ENCODE data around the gene ELMO3.
A peak's percentile ranks its signal among the peaks of the same experiment; 100 is the strongest.

The ELMO3 gene

DNA sequence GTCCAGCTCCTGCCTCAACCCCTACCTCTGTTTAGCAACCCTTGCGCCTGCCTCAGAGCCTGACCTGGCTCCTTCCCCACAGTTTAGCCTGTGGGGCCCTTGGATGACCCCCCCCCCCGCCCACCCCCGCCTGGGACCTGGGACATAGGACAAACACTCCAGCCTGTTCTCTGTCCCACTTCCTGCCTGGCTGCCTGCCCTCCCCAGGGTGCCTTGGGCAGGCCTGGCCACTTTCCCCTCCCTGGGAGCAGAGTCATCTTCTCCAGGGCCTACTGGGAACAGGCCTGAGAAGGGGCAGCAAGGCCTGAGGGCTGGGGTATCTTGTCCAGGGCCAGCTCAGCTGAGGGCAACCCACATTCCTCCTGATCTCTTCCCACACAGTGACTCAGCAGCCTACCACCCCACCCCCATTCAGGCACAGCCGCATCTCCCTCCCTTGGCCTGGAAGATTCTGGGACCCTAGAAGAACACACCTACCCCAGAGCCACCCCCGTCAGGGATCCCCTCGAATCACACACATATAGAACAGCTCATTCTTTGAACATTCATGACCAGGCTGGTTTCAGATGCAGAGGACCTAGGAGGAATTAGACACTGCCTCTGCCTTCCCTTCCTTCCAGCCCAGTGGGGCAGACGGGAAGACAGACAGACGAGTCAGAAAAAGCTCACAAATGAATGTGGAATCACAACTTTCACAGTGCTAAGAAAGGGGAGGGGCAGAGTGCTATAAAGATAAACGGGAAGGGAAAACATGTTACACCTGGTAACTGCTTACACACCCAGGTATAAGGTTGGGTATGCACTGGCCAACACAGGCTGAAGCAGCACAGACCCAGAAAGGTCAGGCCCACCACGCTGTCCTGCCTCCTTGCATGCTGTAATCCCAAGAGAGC is 42.3 kb downstream of the ELMO3 start:
- DNase-seq (ENCODE audit: low read depth in 2 of 2), result no peak

DNA sequence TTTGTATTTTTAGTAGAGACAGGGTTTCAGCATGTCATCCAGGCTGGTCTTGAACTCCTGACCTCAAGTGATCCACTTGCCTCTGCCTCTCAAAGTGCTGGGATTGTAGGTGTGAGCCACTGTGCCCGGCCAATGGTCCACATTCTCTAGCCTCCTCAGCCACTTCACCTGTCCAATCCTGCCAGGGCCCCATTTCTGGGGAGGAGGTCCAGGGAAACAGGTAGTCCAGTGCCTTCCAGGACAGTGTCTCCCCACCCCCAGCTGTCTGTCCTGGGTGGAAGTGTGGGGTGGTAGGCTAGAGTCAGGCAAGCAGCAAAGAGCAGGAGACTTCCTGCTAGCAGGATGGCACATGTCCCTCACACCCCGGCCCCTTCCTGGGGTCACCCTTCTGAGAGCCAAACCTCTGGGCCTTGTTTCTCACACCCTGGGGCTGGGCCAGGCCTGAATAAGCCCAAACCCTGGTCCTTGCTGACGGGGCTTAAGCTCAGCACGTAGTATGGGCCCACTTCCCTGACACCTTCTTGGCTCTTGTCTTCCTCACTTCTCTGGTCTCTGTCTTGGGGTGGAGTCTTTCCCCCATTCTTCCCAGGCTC is 43.3 kb downstream of the ELMO3 start:
- DNase-seq (ENCODE audit: low read depth in 2 of 2), result no peak

DNA sequence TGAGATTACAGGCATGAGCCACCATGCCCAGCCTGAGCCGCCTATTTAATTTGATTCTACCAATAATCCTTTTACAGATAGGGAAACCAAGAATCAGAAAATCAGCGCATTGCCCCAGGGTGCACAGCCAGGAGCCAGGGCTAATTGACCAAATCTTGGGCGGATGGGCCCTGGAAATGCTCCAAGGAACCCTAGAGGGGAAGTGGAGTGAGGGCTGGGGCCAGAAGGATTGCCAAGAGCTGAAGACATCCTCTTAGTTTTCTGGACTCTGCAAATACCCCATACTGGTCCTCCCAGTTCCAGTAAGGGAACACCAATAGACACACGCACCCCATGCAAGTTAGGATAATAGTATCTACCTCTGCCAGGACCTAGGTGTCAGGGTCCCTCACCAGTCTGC is 44.5 kb downstream of the ELMO3 start:
- DNase-seq (ENCODE audit: low read depth in 2 of 2), result no peak

DNA sequence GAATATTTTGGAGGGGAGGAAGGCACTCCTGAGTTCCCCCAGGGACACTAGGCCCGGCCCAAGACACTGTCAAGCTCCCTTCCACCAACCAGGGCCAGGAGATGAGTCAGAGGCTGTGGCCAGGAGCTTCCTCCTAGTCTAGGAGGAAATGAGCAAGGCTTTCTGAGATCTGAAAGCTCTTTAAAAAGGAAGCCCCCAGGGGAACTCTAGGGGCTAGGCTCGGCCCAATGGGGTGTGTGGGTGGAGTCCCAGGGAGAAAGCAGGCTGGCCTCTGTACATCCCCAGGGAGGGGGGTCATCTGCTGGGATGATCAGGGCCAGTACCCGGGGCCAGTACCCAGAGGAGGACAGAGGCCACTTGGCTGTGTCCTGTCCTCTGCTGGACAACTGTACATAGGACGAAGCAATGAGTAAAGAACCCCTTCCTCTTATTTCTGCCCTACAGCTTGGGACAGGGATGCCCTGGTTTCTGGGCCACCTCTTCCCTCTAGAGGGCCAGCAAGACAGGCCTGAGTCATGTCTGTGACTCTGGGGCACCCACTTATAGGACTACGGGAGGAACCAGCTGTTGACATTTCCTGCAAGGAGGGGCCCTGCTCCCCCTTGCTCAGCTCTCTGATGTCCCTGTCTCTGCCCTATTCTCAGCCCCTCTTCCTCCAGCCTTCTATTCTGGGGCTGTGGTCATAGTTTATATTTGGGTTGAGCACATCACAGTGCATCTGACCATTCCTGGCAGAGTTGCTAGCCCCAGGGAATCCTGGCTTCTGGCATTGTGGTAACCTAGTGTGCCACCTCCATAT is 45.7 kb downstream of the ELMO3 start:
- DNase-seq (ENCODE audit: low read depth in 2 of 2), result peak; percentile 48 to 52

DNA sequence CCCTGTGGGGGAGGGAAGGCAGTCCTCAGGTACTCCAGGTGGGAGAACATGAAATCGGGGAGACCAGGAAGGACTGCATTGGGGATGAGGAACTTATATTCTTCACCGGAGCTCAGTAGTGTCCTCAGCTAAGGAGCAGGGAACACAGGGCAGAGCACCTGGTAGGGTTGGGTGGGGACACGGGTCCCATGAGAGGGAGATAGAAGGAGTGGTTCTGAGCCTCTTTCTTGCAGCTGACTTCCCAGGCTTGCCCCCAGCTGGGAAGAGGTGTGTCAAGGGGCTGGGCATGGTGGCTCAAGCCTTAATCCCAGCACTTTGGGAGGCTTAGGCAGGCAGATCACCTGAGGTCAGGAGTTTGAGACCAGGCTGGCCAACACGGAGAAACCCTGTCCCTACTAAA is 46.3 kb downstream of the ELMO3 start:
- no peak for DNase-seq (ENCODE audit: low read depth in 2 of 2)

DNA sequence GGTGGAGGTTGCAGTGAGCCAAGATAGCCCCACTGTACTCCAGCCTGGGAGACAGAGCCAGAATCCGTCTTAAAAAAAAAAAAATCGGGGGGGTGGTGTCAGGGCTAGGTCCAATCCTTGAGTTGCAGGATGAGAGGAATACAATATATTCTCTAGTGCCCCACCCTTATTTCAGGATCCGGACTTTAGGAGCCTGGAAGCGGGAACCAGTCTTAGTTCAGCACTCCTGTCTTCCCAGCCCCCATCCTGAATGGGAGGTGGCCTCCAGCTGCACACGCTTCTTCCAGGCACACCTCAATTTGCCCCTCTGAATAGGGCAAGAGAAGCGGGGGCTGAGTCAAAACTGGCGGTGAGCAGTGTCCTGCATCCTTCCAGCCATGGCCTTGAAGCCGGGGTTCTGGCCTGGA is 46.7 kb downstream of the ELMO3 start:
- DNase-seq (ENCODE audit: low read depth in 2 of 2), result no peak

DNA sequence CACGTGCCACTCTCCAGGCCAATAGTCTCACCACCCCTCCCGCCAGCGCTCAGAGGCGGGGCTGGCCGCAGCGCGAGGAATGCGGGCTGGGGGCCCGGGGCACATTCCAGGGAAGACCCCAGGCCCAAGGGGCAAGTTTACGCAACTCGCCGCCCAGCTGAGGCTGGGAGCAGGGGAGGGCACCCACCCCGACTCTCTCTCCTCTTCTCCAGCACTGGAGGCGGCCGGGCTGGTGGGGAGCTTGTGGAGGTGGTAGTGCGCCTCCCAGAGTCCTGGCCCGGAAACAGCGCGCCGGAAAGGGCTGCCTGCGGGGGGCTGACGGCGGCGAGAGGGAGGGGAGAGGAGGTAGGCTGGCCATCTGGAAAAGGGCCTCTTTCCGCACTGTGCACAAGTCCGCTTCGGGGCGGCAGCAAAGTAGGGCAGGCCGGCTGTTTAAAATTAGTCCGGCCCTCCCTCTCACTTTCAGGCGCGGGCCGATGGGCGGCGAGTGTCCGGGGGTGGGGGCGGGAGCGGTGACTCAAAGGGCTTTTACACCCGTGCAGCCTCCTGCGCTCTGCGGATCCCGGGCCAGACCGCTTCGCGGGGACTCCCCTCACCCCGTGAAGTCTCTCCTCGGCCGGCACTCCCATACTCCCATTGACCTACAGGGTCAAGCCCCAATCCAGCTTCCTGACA is 47.3 kb downstream of the ELMO3 start:
- DNase-seq (ENCODE audit: low read depth in 2 of 2), result no peak

DNA sequence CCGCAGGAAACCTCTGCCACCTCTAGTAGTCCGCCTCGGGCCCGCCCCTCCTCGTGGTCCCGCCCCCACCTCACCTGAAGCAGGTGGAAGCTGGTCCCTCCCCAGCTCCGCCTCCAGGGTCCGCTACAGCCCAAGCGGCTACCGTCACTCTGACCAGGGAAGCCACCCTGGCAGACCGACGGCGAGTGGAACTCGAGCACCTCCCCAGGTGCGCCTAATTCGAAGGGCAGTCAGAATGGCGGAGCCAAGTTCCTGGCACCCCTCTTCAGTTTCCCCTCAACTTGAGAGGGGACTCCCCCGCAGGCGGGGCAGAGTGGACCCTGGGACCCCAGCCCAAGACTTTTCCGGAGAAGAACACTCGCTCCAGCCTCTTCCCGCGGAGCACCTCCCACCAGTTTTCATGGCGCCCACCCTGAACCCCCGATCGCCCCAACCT is 47.8 kb downstream of the ELMO3 start:
- peak in 1 of 2 donors; percentile 29 for DNase-seq (ENCODE audit: low read depth in 2 of 2)

DNA sequence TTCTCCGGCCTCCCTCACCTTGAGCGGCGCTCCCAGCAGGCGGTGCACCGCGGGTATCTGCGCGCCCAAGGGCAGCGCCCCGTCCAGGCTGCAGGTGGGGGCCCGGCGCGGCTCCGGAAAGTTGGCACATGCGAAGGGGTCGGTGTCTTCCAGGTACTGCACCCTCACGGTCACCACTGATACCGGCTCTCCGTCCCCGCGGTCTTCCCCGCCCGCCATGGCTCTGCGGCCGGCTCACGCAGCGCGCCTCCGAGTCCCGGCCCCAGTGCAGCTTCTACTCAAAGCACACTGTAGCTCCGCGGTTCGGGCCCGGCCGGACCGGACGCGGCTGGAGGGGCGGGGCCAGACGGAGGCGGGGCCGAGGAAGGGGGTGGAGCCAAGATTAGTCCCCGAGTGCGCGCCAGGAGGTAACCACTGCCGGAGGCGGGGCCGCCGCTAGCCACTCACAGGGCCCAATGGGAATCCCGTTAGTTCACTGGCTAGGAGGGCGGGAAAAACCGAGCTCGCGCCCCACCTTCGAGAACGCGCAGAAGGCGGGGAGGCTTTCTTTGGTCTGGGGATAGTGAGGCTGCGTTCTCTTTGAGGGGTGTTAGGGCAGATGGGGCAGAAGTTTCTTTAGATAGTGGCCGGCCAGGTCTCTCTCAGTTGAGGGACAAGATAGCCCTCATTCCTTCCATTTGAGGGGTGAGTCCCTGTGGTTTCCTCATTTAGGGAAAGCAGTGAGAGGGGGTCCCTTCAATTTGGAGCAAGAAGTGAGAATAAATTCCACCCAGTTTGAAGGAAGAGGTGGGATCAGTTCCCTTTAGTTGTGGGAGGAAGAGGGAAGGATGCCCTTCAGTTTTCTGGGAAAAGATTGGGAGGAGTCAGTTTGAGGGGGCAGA is 48.5 kb downstream of the ELMO3 start, which contains the start of gene FHOD1:
TSS of gene FHOD1 (minus strand) at position 290 of the 881 bp plus-strand sequence. CDS start at position 219, 71 bp downstream.
- DNase-seq (ENCODE audit: low read depth in 2 of 2), result peak; percentile 87 to 96

DNA sequence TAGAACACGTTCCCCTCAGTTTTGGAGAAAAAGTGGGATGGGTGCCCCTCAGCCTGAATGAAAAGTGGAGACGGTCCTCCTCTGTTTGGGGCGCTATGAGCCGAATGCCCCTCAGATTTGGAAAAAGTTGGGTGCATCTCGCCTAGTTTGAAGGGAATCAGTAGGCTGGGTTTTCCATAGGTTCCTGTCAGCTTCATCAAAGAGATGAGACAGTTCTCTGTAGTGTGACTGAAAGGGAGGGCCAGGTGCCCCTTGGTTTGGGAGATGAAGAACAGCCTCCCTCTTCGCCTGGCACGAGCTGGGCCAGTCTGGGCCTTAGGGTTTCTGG is 49.1 kb downstream of the ELMO3 start:
- DNase-seq (ENCODE audit: low read depth in 2 of 2), result no peak

DNA sequence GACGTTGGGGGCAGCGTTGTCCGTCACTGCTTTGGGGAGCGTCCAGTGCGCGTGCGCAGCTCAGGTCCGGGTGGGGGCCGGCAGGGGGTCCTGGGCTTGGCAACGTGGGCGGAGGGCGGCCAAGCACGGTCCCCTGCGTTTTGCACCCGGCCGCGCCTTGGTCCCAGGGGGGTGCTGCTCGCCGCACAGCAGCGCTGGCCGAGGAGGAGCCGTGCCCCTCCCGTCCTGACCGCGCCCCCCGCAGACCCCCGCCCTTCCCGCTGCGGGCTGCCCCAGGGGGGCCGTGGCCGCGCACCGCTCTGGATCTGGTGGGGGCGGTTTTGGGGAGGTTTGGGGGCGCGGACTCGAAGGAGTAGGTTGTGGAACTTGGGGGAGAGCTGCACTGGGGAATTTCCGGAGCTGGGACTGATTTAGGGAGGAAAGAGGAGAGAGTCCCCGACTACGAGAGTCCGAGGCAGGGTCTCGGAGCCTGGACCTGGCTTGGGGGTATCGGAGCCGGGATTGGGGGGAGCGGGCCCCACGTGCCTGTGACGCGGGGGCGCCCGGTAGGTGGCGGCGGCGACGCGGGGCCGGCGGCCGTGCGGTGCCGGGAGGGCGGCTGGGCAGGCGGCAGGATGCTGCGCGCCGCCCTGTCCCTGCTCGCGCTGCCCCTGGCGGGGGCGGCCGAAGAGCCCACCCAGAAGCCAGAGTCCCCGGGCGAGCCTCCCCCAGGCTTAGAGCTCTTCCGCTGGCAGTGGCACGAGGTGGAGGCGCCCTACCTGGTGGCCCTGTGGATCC is 49.7 kb downstream of the ELMO3 start, which contains the start of gene SLC9A5:
TSS of gene SLC9A5 (plus strand) at position 579 of the 777 bp plus-strand sequence. CDS start at position 615, 36 bp downstream.
- no peak for DNase-seq (ENCODE audit: low read depth in 2 of 2)

DNA sequence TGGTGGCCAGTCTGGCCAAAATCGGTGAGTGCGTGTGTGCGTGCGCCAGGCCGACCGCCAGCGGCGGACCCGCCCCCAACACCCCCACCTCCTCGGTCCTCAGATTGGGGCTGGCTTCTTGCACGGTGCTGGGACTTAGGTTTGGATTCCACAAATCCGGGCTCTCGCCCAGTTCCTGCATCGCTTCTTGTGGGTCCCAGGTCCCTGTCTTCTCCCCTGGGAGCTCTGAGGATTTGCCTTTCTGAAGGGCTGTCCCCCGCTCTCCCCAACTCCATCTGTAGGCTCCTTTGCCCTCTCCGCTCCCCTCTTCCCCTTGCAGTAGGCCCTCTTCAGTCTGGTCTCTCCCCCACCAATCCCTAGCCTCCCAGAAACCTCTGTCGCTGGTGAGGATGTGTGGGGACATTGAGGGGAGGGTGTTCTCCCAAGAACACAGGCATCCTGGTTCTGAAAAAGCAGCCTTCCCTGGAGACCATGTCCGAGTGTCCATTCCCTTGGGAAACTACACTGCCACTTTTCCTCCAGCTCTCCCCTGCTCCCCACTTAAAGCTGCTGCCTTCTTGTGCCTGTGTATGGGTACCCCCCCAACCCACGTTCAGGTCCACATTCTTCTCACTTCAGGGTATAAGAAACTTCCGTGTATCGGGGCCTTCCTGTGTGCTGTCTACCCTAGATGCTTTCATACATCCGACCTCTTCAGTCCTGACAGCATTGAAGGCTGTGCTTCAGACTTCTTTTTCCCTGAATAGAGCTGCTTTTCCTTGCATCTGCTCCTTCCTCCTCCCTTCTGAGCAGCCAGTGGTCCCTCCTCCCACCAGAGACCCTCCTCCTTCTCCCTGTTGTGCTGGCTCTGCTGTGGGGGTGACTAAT is 50.5 kb downstream of the ELMO3 start:
- DNase-seq (ENCODE audit: low read depth in 2 of 2), result no peak

DNA sequence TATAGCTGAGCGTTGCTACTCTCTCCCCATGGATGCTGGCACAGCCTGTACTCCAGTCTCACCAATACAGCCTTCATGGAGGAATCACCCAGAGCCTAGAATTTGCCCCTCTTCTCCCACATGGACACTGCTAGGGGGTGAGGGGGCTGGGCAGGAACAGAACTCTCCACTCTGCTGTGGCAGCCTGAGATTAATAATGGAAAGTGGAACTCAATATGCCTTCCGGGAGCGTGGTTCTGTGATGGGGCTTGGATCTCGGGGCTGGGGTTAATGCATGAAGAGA is 51.1 kb downstream of the ELMO3 start:
- DNase-seq (ENCODE audit: low read depth in 2 of 2), result no peak

DNA sequence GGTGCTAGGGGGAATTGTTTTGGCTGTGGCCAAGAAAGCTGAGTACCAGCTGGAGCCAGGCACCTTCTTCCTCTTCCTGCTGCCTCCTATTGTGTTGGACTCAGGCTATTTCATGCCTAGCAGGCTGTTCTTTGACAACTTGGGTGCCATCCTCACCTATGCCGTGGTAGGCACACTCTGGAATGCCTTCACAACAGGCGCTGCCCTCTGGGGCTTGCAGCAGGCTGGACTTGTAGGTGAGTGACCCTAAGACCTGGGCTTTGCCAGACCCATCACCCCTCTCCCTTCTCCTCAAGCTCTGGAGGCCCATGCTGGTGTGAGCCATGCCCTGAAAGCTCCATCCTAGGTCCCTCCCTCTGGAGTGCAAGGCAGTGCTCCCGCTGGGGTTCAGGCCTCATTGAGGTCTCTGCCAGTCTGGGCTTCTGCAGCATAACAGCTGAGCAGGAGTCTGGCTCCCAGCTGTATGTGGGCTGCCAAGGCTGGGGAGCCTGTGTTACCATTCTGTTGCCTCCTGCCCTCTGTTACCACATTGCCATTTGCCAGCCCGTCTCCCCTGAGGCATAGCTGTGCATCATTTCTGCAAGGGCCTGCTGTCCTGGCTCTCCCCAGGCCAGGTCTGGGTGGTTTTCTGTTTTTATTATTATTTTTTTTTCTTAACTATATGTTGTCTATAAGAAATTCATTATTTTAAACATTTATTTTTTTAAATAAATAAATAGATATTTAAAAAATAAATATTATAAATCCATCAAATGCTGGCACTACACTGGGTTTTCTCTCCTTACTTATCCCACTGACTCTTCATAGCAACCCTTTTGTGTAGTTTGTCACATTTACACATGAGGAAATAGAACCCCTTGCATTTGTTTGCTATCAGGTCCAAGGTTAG is 53.9 kb downstream of the ELMO3 start:
- DNase-seq (ENCODE audit: low read depth in 2 of 2), result no peak

All from stimulated activated CD4-positive, alpha-beta T cell treated with anti-CD3 and anti-CD28 coated beads, Interleukin-1b, Interleukin-23, amount 100 ng/mL, for 1 hour (primary cell).